ENCODE data around the gene IQSEC1.

The IQSEC1 gene

GRCh38 chr3:13058346-13059120, 14.7 kb downstream of the IQSEC1 start:
- ChIA-PET POLR2A (ENCODE audit: low non-redundant PET) (no interaction called here), CTCF (no interaction called here)
- no peak for DNase-seq (ENCODE audit: low spot score)
- H3K27ac ChIP-seq, result no peak overlapping the region
- TF ChIP-seq, protein P1, sequence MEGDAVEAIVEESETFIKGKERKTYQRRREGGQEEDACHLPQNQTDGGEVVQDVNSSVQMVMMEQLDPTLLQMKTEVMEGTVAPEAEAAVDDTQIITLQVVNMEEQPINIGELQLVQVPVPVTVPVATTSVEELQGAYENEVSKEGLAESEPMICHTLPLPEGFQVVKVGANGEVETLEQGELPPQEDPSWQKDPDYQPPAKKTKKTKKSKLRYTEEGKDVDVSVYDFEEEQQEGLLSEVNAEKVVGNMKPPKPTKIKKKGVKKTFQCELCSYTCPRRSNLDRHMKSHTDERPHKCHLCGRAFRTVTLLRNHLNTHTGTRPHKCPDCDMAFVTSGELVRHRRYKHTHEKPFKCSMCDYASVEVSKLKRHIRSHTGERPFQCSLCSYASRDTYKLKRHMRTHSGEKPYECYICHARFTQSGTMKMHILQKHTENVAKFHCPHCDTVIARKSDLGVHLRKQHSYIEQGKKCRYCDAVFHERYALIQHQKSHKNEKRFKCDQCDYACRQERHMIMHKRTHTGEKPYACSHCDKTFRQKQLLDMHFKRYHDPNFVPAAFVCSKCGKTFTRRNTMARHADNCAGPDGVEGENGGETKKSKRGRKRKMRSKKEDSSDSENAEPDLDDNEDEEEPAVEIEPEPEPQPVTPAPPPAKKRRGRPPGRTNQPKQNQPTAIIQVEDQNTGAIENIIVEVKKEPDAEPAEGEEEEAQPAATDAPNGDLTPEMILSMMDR (conservative IDR thresholded peaks at IDR 0.05; ENCODE audit: low read depth), result no peak

DNA sequence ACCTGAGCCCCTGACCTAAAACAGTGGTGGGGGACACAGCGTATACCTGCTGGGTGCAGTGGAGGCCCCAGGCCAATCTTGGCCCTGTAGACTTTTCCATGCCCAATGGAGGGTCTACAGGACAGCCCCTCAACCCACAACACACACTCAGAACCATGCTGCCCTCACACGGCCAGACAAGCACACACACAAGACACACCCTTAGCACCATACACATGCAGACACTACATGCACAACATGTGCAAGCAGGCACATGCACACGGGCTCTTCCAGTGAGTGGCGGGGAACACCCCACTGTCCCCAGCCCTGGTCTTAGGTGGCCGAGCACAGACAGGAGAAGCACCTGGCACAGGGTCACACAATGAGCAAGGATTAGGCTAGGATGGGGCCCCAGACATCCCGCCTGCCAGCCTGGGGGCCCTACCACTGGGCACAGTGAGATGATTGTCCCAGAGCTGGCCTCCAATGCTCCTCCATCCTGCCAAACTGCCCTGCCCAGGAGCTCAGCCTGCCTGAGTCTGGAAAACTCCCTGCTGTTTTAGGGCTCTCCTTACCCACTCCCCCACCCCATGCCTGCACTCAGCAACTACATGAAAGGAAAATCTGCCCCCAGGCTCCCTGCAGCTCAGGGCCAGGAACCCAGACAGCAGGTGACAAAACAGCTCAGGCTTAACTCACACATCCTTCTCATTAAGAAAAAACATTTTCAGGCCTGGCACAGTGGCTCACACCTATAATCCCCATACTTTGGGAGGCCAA, 15.8 kb downstream of the IQSEC1 start:
- ChIA-PET POLR2A (ENCODE audit: low non-redundant PET) (no interaction called here), CTCF (no interaction called here)
- TF ChIP-seq, protein P1 (conservative IDR thresholded peaks at IDR 0.05; ENCODE audit: low read depth), result no peak
- DNase-seq (ENCODE audit: low spot score), result no peak
- no peak overlapping the region for H3K27ac ChIP-seq

GRCh38 chr3:13055634-13056033, 17.6 kb downstream of the IQSEC1 start:
- POLR2A ChIA-PET (ENCODE audit: low non-redundant PET), result no interaction called here
- no peak overlapping the region for H3K27ac ChIP-seq
- TF ChIP-seq, protein P1 (conservative IDR thresholded peaks at IDR 0.05; ENCODE audit: low read depth), result no peak
- DNase-seq (ENCODE audit: low spot score), result no peak
- CTCF ChIA-PET, result no interaction called here

DNA sequence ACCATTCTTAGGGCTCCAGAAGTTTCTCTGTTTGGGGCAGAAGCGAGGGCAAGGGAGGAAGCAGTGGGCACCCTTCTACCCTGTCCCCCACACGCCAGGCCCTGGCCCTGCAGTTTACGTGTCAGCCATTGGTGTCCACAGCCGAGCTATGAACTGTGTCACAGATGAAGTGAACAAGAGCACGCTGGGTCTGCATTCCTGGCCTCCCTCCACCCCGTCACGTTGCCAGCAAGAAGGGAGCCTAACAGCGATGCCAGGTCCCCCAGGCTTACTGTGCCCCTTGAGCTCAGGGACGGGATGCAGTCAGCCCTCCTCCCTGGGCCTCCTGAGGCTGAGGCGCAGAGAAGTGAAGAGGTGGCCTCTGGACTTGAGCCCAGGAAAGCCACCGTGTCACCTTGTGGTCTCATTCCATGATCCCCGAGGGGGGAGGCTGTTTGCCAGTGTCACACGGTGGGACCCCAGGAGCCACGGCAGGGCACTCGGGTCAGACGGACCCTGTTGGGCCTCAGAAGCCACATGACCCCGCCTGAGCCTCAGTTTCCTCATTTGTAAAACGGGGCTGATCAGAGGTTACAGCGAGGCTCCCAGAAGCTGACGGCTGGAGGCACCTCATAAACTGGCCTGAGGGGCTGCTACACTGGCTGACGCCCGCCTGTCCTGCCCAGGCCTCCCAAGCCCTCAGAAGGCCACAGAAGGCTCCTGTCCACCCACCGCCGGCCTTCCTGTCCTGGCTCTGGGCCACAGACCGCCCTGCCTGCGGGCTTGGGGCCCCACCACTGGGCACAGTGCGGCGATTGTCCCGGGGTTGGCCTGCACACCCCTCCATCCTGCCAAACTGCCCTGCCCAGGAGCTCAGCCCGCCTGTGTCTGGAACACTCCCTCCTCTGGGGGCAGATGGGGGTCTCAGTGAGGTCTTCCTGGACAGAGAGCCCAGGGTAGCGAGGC, 18.6 kb downstream of the IQSEC1 start:
- CTCF ChIA-PET, result no interaction called here
- TF ChIP-seq, protein P1 (conservative IDR thresholded peaks at IDR 0.05; ENCODE audit: low read depth), result no peak
- POLR2A ChIA-PET (ENCODE audit: low non-redundant PET), result no interaction called here
- no peak for DNase-seq (ENCODE audit: low spot score)
- H3K27ac ChIP-seq, result no peak overlapping the region

- DNase-seq (ENCODE audit: low spot score), result no peak
- ChIA-PET CTCF (no interaction called here), POLR2A (ENCODE audit: low non-redundant PET) (interaction anchor here (0.6 kb wide), 1 partner anchor 27 kb away, joined by 3 read pairs; no protein-coding TSS in a partner anchor)
- no peak overlapping the region for H3K27ac ChIP-seq
- TF ChIP-seq, protein P1 (conservative IDR thresholded peaks at IDR 0.05; ENCODE audit: low read depth), result no peak
Measured at GRCh38 chr3:13053893-13054292, 19.3 kb downstream of the IQSEC1 start.

DNA sequence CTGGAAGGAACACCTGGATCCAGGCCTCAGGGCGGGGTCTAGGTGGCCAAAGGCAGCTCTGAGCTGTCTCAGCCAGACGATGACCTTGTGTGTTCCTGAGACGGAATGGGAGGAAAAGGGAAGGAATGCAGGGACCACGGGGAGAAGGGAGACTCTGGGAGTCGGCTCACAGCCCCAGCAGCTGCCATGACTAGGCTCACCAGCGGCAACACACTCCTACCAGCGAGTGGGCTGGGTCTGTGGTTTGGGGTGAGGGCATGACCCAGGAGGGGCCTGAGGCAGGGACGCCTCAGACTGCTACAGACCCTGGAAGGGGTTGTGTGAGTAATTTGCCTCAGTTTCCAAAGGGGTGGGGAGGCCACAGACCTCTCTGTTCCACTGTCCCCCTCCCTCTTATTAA, 19.8 kb downstream of the IQSEC1 start:
- no peak for DNase-seq (ENCODE audit: low spot score)
- ChIA-PET CTCF (no interaction called here), POLR2A (ENCODE audit: low non-redundant PET) (interaction anchor here (0.6 kb wide), 1 partner anchor 27 kb away, joined by 3 read pairs; no protein-coding TSS in a partner anchor)
- TF ChIP-seq, protein P1 (conservative IDR thresholded peaks at IDR 0.05; ENCODE audit: low read depth), result no peak
- no peak overlapping the region for H3K27ac ChIP-seq
